GM19468 (cell line): Measurements from ENCODE around the gene P2RX3.
A peak's percentile ranks its signal among the peaks of the same experiment; 100 is the strongest.

Source experiments
- ATAC-seq: cut with Tn5 transposase; IDR thresholded peaks from one replicate; pipeline ENCODE4 v1.9.1; 2021; ENCODE audit warnings: mild to moderate bottlenecking, moderate library complexity, moderate number of reproducible peaks; ENCODE audit not compliant: unreplicated experiment; ENCODE audit errors: extremely low read depth

The P2RX3 gene

DNA sequence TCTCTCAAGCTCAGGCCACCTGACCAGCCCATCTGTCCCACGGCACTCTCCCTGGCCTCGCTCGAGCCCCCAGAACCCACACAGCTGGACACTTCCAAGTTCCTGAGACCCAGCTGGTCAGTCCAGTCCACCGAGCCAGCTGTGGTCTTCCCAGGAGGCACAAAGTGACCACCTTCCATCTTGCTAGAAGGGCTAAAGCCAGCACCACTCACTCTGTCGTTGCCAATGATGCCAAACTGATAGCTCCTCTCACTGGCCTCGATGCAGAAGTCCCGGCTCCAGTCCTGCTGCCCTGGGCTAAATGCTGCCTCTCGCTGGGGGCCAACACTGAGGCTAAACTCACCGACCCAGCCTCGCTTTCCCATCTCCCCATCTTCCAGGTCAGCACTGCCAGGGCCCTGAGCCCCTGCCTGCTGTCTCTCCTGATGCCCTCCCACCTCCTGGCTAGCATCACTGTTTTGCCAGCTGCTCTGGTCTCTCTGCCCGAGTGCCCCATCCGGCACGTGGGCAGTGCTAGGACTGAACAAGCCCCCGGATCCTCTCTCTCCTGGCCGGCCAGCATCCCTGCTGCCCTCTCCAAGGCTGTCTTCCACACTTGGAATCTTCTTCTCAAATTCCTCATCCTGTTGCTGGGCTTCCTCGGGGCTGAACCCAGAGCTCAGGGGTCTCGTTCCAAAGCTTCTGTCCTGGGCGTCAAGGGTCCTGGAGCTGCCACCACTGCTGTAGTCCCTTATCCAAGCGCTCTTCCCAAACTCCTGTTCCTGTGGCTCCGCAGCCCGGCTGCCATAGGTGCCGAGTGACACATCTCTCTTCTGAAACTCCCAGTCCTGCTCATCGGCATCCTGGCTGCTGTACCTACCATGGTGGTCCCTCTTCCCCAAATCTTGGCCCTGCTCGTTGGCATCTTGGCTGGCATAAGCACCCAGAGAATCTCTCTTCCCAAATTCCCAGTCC is 28.8 kb upstream of the P2RX3 start:
- ATAC-seq, result no peak

DNA sequence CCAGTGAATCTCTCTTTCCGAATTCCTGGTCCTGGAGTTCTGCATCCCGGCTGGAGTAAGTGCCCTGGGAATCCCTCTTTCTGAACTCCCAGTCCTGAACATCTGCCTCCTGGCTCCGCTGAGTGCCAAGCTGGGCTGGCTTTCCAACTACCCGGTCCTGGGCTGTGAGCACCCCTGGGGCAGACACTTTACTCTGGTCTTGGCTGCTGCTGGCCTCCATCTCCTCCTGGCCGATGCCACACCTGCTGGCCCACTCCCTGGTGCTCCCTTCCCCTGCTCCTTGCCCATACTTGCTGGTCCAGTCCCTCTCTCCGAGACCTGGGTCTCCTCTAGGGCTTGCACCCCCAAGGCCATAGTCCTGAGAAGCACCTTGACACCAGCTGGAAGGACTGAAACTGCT is 28.1 kb upstream of the P2RX3 start:
- no peak for ATAC-seq

DNA sequence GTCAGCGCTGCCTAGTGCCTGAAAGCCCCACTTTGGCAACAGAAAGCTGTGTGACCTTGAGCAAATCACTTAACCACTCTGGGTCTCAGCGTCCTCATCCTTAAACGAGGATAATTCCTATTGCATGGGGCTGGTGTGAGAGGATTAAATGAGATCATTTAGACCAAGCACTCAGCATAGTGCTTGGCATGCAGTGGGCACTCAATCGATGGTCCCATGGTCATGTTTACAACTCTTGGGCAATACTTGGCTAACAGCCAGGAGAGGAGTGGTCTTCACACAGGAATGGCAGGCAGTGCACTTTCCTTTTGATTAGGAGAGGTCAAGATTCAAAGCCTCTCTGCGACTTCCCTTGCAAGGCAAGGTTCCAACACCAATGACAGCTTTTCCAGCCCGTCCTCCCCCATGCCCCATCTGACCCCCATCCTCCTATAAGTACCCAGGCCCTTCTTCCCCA is 27.5 kb upstream of the P2RX3 start:
- ATAC-seq, result no peak

DNA sequence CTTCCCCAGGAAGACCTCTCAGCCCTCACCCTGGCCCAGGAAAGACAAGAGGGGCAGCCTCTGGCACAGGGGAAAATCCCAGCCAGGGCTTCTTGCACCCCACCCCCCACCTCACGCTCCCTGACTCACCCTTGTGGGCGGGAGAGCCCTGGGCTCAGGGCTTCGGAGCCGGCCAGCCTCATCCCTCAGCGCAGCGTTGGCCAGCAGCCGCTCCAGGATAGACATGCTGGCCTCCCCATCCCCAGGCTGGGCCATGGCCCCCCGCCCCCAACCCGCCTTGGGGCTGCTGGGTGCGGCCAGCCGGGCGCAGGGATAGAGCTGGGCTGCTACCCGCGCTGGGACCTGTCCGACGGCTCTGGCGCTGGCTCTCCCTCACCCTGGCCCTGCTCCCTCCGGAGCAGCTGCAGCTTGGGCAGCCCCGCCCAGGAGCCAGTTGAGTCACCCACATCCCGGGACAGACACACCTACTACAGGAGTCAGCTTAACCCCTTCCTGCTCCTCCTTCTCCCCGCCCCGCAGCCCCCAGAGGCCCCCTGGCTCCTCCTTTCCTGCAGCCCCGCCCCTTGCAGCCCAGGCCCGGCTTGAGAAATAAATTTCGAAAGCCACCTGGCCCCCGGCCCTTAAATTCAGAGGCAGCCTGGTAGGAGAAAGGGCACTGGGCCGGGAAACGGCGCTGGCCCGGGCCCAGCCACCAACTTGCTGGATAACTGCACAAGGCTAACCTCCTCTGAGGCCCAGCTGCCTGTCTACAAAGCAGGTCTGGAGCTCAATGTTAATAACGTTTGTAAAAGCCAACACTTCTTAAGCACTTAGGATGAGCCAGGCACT is 26.8 kb upstream of the P2RX3 start:
- peak; percentile 98 for ATAC-seq

DNA sequence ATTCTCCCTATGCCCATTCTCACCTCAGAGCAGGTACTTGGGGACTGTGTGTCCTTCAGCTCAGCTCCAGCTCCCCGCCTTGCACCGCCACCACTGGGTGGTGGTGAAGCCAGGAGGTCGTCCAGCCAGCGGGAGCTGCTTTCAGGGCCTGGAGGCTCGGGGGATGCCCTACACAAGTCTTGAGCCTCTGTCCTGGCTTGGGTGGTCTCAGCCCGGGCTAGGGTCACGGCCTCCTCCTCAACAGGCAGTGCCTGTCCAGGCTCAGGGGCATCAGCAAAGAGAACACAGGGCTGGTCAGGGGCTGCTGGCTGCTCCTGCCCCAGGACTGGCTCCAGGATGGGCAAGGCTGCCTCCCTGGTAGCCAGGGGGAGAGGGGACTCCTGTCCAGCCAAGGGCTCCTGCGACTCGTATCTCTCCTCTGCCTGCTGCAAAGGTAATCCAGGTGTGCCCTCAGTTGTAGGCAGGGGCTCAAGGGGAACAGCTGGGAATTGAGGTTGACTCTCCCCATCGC is 25.6 kb upstream of the P2RX3 start:
- no peak for ATAC-seq

DNA sequence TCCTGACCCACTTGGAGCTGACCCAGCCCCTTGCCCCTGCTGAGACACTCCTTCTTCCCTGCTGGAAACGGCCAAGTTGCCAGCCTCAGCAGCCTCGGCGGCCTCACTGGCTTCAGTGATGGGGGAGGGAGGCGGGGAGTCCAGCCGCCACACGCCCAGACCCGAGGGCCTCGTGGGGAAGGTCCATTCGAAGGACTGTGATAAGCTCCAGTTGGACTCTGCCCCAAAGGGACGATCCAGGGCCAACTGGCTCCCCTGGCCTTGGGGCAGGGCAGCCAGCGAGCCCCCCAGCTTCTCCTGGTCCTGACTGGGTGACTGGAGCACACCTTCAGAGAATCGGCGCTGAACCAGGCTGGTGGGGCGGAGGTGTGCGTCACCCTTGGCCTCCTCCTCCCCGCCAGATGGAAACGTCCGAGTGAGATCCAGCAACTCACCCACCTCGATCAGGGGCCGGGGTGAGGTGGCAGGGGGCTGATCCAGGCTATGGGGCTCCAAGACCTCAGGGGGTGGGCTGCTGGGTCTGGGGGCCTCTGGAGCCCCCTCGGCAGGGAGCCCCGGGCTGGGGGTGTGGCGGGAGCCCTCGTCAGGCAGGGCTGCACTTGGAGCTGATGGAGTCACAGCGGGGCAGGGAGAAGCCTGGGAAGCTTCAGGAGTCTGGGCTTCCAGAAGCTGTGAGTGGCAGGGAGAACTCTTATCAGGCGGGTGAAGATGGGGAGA is 24.9 kb upstream of the P2RX3 start:
- ATAC-seq, result no peak

DNA sequence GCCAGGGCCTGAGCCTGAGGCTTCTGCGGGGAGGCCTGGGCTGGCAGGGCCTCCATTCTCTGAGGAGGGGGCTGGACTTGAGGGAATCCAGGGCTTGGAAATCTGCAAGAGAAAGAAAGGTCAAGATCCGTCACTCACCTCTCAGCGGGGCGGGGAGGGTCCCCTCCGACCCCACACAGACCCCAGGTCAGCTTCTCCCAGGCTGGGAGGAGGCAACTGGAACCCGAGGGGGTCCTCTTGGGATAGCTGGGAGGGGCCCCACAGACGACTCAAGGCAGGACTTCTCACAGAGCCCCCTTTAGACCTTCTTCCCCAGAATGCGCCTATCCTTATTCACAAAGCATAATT is 24.4 kb upstream of the P2RX3 start:
- ATAC-seq, result no peak

DNA sequence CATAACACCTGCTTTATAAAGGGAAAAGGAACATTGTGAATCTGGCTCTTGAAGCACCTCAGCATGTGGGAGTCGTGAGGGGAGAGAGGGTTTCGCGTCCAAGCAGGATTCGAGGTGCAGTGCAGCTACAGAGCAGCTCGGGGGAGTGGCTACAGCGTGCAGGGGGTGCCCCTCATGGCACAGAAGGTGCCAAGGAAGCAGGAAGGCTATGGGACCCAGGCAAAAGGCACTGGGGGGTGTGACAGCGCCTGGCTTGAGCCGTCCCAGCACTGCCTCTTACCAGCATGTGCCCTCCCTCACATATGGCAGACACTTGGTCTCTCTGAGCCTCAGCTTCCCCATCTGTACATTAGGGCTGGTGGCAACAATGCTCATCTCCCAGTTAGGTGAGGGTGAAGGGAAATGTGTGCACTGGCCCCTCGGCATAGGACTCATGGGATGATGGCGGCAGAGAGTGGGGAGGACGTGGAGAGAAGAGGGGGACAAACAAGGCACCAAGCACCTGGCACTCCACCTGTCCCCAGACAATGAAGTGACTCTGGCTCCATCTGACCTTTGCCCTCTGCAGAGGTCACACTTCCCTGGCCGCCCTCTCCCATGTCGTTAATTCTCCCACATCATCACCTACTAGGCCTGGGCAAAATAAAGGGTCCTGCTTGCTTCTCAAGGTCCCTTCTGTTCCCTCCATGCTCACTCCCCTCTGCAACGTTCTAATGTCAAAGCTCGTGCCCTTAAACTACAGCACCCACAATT is 23.8 kb upstream of the P2RX3 start:
- no peak for ATAC-seq

DNA sequence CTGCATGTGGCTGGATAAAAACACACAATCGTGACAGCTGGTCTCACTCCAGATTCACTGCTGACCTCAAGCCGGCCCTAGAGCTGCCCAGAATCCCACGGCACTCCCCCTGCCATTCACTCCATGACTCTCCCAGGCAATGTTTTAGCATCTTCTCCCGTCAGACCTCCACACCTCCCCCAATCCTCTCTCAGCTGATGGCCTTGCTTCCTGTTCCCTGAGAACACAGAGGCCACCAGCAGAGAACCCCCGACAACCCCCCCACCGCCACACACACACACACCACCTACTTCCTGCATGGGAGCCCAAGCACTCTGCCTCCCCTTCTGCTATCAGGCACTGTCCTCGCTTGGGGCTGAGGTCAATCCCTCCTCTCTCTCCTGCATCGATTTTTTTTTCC is 22.7 kb upstream of the P2RX3 start:
- no peak for ATAC-seq

DNA sequence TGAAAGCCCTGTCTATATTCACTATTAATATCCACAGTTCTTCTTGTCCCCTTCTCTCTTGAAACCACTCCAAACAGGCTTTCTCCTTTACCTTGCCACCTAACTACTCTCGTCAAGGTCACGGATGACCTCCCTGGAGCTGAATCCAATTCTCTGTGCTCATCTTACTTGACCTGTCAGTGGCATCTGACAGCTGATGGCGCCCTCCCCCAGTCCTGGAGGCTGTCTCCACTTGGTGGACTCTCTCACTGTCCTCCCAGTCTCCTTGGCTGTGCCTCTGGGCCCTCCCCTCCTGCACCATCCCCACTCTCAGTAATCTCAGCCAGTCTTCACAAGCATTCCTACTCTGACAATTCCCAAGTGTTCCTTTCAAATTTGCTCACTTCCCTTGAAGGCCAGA is 22.1 kb upstream of the P2RX3 start:
- no peak for ATAC-seq

DNA sequence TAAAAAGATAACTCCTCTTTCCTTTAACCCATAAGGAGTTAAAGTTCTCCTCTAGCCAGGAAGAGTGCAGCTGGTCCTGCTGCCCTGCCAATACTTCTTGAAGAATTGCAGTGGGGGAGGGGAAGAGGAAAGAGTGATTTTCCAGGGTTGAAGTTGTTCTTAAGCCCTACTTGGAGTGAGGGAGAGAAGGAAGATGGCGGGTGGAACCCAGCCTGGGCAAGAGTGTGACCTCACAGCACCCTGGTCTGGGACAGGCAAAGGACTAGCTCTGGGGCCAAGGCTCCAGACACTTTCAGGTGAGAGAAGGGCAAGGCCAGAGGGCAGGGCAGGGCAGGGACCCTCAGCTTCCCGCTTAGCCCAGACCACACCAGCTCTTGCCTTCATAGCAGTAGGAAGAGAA is 20.0 kb upstream of the P2RX3 start:
- no peak for ATAC-seq

DNA sequence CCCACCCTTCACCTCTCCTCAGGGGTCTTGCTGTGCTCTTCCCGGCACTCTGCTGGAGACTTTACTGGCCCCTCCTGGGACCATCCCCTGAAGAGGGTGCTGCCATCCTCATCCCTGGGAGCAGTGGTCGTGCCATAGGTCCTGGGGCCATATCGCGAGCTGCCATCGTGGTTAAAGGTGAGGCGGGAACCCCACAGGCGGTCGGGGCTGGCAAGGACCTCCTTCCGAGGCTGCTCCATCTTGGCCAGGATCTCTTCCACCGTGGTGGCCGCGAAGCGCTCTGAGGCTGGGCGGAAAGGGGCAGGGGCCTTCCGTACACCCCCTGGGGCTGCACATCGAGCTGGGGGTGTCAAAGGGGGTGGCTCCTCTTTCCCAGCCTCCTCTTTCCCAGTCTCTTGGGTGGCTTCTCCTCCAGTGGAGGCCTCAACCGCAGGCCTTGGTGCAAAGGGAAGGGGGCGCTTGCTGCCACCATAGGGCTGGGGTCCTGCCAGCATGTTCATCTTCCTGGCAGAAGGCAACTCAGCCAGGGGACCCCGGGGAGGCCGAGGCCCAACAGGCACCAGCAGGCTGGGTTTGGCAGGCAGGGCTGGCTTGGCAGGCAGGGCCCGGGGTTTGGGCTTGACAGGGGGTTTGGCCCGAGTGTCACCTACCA is 18.0 kb upstream of the P2RX3 start:
- no peak for ATAC-seq

DNA sequence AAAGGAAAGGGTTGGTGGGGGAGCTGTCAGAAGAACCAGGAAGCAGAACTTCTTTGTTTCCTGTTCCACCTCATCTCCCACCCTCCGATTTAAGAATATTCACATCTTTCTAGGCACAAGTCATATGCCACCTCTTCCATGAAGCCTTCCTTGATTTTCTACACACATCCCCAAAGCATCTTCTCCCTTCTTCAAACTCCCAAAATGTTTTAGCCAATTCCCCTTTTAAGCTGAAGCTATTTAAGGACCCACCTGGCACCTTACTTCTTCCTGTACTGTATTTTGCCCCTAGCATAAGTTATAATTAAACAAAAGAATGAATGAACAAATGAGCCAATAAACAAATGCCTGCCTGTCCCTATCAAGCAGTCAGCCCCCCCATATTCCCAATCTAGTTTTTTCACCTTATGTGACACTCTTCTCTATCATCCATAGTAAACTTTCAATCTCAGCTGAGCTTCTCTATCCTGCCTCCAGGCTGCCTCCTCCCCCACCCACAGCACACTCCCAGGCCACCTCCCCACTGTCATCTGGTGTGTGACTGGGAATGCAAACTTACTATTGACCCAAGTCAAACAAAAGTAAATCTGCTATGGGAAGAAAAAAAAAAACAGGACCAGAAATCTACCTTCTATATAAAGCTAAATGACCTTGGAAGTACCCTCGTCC is 17.3 kb upstream of the P2RX3 start:
- ATAC-seq, result no peak

DNA sequence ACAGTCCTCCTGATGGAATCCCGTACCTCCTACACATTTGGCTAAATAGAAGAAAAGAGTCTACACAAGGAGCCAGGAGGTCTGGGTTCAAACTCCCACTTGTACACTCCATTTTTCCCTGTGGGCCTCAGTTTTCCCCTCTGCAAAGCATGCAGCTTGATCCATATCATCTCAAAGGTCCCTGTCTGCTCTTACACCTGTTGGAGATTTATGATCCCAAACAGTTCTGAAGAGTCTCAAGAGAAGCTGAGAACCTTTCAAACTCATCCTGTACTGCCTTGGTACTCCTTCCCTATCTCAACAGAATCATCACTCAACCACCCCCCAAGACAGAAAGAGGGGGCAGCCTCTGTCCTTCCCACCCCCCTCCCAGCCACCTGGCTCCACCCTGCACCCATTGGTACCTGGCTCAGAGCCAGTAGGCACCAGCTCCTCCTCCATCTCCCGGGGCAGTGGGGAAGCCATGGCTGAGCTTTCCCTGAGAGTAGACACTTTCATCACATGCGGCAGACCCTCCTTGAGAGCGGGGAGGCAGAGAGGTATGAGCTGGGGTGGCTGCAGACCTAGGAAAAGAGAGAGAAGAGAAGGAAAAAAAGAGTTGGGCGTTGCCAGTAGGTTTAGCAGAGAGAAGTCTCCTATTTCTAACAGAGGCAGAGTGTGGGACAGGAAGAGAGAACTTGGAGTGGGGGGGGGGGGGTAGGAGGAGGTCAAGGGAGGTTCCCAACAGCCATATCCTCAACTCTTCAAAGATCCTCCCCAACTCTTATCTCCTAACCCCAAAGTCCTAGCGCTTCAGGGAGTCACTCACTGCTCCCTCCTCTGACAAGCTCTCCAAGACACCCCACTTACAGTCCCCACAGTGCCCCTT is 16.5 kb upstream of the P2RX3 start:
- ATAC-seq, result no peak

DNA sequence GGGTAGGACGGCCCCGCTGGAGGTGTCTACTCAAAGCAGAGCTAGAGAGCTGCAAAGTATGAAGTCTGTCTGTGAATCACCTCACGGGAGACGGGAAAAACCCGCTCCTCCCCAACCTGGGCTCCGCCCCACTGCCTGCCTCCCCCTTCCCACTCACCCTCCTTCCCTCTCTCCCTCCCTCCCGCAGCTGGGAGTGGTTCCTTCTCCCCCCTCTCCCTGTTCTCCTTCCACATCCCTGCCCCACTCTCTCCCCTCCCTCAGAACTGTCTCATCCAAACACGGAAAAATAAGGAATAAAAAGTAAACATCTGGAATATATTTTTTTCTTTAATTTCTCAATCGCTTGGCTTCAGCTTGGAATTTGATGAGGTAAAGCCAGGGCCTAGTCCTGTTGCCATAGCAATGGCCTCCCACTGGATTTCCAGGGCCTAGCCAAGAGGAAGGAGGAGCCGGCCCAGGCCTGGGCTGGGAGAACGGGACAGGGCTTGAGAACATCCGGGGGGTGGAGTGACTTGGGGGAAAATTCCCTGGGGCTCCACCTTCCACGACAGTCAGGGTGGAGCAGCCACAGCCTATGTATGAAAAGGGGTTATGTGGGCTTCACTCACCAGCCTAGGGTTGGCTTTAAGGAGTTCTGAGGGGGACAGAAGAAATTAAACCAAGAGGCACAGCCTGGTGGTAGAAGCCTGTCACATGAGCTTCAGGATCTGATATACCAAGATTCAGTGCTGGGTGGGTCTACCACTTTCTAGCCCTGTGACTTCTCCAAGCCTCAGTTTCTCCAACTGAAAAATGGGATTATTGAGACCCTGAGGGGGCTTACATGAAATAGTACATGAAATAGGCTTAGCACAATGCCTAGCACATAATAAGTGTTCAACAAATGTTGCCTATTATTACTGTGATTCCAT is 15.6 kb upstream of the P2RX3 start:
- ATAC-seq, result no peak

DNA sequence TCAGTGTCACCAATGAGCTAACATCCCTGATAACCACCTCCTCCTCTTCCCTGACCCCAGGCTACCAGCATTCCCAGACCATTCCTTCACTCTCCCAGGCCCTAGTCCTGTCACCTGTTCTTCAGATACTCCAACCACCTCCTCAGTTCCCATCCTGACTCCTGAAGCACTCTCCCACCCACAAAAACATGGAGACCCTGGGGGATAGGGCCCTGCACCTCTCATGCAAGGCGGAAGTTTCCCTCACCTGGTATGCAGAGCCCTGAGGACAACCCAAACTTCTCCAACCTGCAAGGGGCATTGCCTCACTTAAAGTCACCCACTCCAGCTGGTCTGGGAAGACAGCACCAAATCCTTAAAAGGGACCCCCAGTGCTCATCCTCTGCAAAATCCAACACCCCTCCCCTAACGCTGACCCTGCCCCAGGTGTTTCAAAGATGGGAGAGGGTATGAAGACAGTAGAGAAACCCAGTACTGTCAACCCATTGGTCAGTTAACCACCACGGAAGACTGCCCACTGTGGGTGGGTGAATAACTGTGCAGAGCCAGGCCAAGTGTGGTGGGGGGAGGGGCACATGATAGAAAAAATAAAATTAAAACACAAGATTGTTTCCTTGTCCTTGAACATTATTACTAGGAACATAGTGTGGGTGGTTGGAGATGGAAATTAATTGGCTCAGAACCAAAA is 14.8 kb upstream of the P2RX3 start:
- ATAC-seq, result no peak
